DOHH2 (cell line): Measurements from ENCODE around the gene KCNJ6.

Source experiments
- H3F3A ChIP-seq: fragments of 200-600 bp; sonication (generic), shearing (Covaris generic); 2 replicates; pipeline ENCODE4 v1.6.0; 2016; ENCODE audit warnings: antibody characterized with exemption, mild to moderate bottlenecking; ENCODE audit not compliant: control insufficient read depth, insufficient read depth
- H3K27ac ChIP-seq: fragments of 200-600 bp; sonication (generic); 2 replicates; pipeline ENCODE4 v1.5.1; 2014; ENCODE audit warnings: low read depth, mild to moderate bottlenecking, low read length, moderate library complexity
- H3K27me3 ChIP-seq: fragments of 200-600 bp; sonication (generic); 2 replicates; pipeline ENCODE4 v1.6.1; 2014; ENCODE audit warnings: mild to moderate bottlenecking, low read length, mixed read lengths; ENCODE audit not compliant: control insufficient read depth
- H3K36me3 ChIP-seq: fragments of 200-600 bp; sonication (generic); 2 replicates; pipeline ENCODE4 v1.6.1; 2014; ENCODE audit warnings: mild to moderate bottlenecking, low read length, moderate library complexity, mixed read lengths; ENCODE audit not compliant: control insufficient read depth
- H3K4me1 ChIP-seq: fragments of 200-600 bp; sonication (generic); 2 replicates; pipeline ENCODE4 v1.6.1; 2014; ENCODE audit warnings: mild to moderate bottlenecking, low read length, mixed read lengths; ENCODE audit not compliant: control insufficient read depth
- H3K4me2 ChIP-seq: fragments of 200-600 bp; sonication (generic); 2 replicates; pipeline ENCODE4 v1.6.0; 2014; ENCODE audit warnings: mild to moderate bottlenecking, low read length, moderate library complexity
- H3K4me3 ChIP-seq: fragments of 200-600 bp; sonication (generic); 2 replicates; pipeline ENCODE4 v1.5.1; 2014; ENCODE audit warnings: mild to moderate bottlenecking, low read length, mixed read lengths
- H3K79me2 ChIP-seq: fragments of 200-600 bp; sonication (generic); 2 replicates; pipeline ENCODE4 v1.6.1; 2014; ENCODE audit warnings: mild to moderate bottlenecking, low read length, mixed read lengths; ENCODE audit not compliant: control insufficient read depth
- H3K9me2 ChIP-seq: fragments of 200-600 bp; sonication (generic); replicated peaks from 2 replicates; pipeline ENCODE4 v1.6.1; 2014; ENCODE audit warnings: mild to moderate bottlenecking, low read length, mixed read lengths; ENCODE audit not compliant: control insufficient read depth
- H3K9me3 ChIP-seq: fragments of 200-600 bp; sonication (generic); 2 replicates; pipeline ENCODE4 v1.6.1; 2014; ENCODE audit warnings: antibody characterized with exemption, low read length, mixed read lengths; ENCODE audit not compliant: control insufficient read depth, insufficient read depth
- H4K20me1 ChIP-seq: fragments of 200-600 bp; sonication (generic); 2 replicates; pipeline ENCODE4 v1.6.0; 2014; ENCODE audit warnings: low read depth, mild to moderate bottlenecking, antibody characterized with exemption, low read length, moderate library complexity; ENCODE audit not compliant: control insufficient read depth, insufficient read depth
- EZH2phosphoT487 ChIP-seq: fragments of 200-600 bp; sonication (generic); IDR thresholded peaks from 2 replicates; pipeline ENCODE4 v1.6.1; 2017; ENCODE audit warnings: borderline replicate concordance, mild to moderate bottlenecking, antibody characterized with exemption, low read length, moderate library complexity, mixed read lengths
- TF ChIP-seq, protein P1 (sequence below): fragments of 200-600 bp; sonication (generic); IDR thresholded peaks from one replicate; pipeline ENCODE4 v1.5.1; 2014; ENCODE audit warnings: antibody characterized with exemption, mild to moderate bottlenecking, low read depth, low read length; ENCODE audit not compliant: poor library complexity, severe bottlenecking

KCNJ6 gene

DNA sequence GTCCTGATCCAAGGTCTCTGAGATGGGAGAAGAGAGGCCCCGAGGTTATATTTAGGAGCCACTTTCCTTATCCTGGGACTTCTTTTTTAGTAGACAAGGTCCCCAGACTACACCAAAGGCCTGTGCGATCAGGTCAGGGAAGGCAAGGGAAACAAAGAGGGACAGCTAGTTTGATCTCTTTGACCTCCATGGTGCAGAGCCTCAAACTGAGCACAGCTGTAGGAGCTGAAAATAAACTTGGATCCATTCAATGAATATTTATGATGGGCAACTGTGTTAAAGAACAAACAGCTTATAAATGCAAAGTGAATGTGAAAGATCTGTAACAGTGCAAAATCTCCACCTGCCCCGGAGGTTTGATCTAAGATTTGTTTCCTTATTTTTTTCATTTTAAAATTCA is 293.1 kb downstream of the KCNJ6 start:
- H3K4me2 ChIP-seq: no peak overlapping the region
- no peaks in the 10 kb centered on the region for H3K9me2 ChIP-seq
- 0 out of 2 replicates have a peak, but pooled peaks cover 2% of the 10 kb centered on the region for H3K27me3 ChIP-seq
- no peak for TF ChIP-seq EZH2phosphoT487
- TF ChIP-seq, protein P1, sequence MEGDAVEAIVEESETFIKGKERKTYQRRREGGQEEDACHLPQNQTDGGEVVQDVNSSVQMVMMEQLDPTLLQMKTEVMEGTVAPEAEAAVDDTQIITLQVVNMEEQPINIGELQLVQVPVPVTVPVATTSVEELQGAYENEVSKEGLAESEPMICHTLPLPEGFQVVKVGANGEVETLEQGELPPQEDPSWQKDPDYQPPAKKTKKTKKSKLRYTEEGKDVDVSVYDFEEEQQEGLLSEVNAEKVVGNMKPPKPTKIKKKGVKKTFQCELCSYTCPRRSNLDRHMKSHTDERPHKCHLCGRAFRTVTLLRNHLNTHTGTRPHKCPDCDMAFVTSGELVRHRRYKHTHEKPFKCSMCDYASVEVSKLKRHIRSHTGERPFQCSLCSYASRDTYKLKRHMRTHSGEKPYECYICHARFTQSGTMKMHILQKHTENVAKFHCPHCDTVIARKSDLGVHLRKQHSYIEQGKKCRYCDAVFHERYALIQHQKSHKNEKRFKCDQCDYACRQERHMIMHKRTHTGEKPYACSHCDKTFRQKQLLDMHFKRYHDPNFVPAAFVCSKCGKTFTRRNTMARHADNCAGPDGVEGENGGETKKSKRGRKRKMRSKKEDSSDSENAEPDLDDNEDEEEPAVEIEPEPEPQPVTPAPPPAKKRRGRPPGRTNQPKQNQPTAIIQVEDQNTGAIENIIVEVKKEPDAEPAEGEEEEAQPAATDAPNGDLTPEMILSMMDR: no peak
- no peak overlapping the region for H3K27ac ChIP-seq
- no peaks in the 10 kb centered on the region for H3K9me3 ChIP-seq
- no peaks in the 10 kb centered on the region for H3F3A ChIP-seq
- H3K4me1 ChIP-seq: no peaks in the 10 kb centered on the region
- H3K36me3 ChIP-seq: no peaks in the 10 kb centered on the region
- H4K20me1 ChIP-seq: no peaks in the 10 kb centered on the region
- H3K79me2 ChIP-seq: no peaks in the 10 kb centered on the region
- H3K4me3 ChIP-seq: no peak overlapping the region

DNA sequence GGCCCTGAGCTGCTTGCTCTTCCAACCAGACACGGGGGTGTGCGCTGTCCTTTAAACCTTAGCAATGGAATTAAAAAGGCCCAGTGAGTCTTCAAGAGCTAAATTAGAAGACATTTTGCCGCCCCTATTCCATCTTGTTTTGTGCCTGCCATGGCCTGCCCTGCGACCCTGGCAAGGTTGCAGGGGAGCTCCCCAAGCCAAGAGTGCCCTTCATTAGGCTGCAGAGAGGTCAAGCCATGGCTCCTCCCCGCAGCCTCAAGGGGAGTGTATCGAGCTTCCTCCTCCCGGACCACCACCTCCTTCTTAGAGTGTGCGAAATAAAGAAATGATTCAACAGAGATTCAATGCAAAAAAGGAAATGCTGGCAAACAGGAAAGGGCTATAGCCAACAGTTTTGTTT is 293.5 kb downstream of the KCNJ6 start:
- H3K4me1 ChIP-seq: no peaks in the 10 kb centered on the region

DNA sequence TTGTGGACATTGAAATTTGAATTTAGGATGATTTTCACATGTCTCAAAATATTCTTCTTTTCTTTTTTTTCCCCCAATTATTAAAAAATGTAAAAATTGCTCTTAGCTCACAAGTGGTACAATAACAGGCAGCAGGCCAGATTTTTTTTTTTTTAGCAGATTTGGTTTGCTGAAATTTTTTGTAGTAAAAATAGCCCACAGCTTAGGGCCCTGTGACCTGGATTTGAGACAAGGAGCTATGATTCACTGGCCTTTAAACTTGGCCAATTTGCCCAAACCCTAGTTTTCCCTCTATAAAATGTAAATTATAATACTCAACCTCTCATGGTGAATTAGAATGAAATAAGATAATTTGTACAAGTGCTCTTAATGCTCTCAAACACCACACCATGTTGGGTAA is 295.9 kb downstream of the KCNJ6 start:
- H4K20me1 ChIP-seq: no peaks in the 10 kb centered on the region
- 0 out of 2 replicates have a peak, but pooled peaks cover 2% of the 10 kb centered on the region for H3K27me3 ChIP-seq
- H3K4me2 ChIP-seq: no peak overlapping the region
- no peaks in the 10 kb centered on the region for H3K4me1 ChIP-seq
- H3K79me2 ChIP-seq: no peaks in the 10 kb centered on the region
- no peak for TF ChIP-seq EZH2phosphoT487
- TF ChIP-seq, protein P1: no peak
- H3K27ac ChIP-seq: no peak overlapping the region
- no peaks in the 10 kb centered on the region for H3K9me2 ChIP-seq
- no peaks in the 10 kb centered on the region for H3K36me3 ChIP-seq
- H3K9me3 ChIP-seq: no peaks in the 10 kb centered on the region
- H3K4me3 ChIP-seq: no peak overlapping the region
- no peaks in the 10 kb centered on the region for H3F3A ChIP-seq

More for the DNA sequence above, 293.5 kb downstream of the KCNJ6 start:
- H3K27me3 ChIP-seq: 0 out of 2 replicates have a peak, but pooled peaks cover 2% of the 10 kb centered on the region
- H3K36me3 ChIP-seq: no peaks in the 10 kb centered on the region
- no peaks in the 10 kb centered on the region for H3F3A ChIP-seq
- H3K4me2 ChIP-seq: no peak overlapping the region
- no peak overlapping the region for H3K4me3 ChIP-seq
- no peaks in the 10 kb centered on the region for H3K79me2 ChIP-seq
- H3K9me3 ChIP-seq: no peaks in the 10 kb centered on the region
- H3K27ac ChIP-seq: no peak overlapping the region
- TF ChIP-seq, protein P1: no peak
- no peak for TF ChIP-seq EZH2phosphoT487
- no peaks in the 10 kb centered on the region for H4K20me1 ChIP-seq
- H3K9me2 ChIP-seq: no peaks in the 10 kb centered on the region

DNA sequence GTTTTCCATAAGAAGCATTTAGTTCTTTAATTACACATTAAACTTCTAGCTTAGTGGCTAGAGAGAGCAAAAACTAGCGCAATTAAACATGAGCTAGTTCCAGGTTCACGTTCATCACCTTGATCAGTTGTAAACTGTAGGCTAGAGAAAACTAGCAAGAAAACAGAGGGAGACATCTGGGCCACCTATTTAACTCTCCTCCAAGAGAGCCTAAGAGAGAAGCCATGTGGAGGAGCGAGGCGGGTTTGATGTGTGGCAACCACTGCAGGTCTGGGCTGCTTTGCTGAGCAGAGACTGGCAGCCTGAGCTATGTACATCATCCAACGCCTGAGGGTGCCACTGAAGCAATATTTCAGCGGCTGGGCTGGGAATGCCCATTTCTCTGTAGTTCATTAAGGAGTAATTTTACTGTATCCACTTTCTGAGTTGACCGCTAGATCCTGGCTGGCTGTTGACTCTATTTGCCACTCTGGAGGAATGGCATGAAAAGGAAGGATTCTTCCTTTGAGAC is 296.7 kb downstream of the KCNJ6 start:
- TF ChIP-seq EZH2phosphoT487: no peak
- TF ChIP-seq, protein P1: no peak
- Histone ChIP-seq H3K4me1 (no peaks in the 10 kb centered on the region), H3K9me2 (no peaks in the 10 kb centered on the region), H4K20me1 (no peaks in the 10 kb centered on the region), H3K9me3 (no peaks in the 10 kb centered on the region), H3K4me2 (no peak overlapping the region), H3K79me2 (no peaks in the 10 kb centered on the region), H3K36me3 (no peaks in the 10 kb centered on the region), H3F3A (no peaks in the 10 kb centered on the region), H3K4me3 (no peak overlapping the region), H3K27me3 (0 out of 2 replicates have a peak, but pooled peaks cover 2% of the 10 kb centered on the region), H3K27ac (no peak overlapping the region)
